ENCODE data around the gene OPTC.

The OPTC gene

DNA sequence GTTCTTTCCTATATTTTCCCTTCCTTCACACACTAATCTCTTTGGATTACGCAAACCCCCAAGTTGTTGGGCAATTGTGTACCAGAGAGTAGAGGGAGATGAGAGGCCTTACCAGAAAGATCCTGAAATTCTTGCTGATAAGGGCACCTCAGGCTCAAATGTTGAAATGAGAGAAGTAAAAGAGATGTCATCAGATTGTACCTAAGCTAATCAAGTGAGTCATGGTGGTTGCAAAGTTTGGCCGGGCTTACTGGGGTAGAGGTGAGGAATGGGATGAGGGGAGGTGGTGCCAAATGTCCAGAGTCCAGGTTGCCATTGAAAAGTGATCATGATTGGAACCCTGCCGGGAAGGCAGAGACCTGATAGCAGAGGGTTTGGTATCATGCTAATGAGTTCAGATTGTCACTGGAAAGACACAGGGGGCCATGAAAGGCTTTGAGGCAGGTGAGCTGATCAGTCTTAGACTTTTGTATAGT lies 43.1 kb downstream of the OPTC start:
- DNase-seq (ENCODE audit: low spot score): no peak

DNA sequence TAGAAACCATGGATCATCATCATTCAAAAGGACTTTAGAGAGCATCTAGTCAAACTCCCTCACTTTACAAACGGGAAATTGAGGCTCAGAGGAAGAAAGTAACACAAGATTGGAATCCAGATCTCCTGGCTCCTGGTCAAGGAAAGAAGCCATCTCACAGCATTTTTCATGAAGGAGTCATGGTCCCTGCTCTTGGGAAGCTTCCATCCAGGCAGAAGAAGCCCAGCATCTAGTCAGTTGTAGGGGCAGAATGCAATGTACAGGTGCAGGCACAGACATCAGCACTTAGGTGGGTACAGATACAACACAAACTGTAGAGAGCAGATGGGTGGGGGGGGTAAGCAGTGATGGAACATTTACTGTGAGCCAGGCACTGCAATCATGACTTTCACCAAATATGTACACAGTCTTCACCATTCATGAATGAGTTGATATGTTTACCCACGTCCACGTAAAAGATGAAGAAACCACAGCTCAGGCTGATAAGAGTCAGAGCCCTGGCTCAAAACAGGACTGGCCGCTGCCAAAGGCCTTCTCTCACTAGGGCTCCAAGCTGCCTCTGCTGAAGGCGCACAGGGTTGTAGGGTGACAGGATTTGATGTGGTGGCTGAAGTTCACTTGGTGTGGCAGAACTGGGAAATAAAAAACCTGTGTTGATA lies 44.0 kb downstream of the OPTC start:
- DNase-seq (ENCODE audit: low spot score): no peak

DNA sequence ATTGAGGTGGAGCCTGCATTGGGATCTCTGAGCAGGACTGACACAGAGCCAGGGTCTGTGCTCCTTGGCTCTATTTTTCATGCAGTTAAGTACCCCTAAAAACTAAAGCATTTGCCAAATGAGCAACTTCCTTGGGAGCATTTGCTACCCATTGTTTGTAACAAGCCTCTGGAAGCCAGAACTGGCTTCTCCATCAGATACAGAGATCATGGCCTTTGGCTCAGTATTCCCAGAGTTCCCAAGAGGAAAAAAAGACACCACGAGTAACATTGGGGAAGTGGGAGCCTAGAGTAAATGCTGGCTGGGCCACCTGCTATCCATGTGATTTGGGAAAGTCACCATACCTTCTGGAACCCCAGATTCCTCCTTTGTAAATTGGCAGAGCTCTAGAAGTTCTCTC lies 44.8 kb downstream of the OPTC start:
- no peak for DNase-seq (ENCODE audit: low spot score)

DNA sequence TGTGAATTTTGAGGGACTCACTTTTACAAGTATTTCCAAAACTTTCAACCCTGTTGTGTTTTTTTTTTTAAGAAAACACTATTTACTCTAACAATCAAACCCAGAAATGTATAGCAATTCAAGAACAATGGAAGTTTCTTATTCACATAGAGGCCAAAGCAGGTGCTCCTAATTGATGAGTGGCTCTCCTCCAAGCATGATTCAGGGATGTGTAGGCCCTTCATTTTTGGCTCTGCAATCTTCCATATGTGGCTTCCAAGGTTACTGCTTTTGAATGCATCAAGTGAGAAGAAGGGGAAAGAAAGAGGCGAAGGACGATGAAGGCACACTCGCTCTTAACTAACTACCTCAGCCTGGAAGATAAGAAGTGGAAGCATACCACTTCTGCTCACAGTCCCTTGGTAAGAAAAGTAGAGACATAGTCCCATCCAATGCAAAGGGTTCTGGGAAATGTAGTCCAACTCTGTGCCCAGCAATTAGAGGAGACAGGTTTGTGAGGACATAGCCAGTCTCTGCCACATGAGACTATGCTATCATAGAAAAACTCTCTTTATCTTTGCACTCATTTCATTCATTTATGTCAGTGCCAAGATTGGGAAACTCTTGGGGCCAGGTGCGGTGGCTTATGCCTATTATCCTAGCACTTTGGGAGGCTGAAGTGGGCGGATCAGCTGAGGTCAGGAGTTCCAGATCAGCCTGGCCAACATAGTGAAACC lies 46.0 kb downstream of the OPTC start:
- DNase-seq (ENCODE audit: low spot score): no peak

DNA sequence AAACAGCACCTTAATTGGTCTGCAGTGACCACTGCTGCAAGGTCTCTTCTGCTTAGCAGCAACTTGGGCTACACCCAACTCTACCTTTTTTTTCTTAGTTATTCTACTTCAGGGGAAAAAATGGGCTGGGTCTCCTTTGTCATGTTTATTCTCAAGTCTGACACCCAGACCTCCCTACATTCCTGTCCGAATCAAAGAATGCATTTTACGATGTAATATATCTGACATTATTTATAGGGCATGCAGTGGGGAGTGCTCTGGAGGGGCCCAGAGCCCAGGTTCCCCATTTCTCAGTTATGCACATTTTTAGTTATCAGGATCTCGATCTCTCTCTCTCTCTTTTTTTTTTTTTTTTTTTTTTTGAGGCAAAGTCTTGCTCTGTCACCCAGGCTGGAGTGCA lies 50.5 kb downstream of the OPTC start:
- DNase-seq (ENCODE audit: low spot score): no peak

DNA sequence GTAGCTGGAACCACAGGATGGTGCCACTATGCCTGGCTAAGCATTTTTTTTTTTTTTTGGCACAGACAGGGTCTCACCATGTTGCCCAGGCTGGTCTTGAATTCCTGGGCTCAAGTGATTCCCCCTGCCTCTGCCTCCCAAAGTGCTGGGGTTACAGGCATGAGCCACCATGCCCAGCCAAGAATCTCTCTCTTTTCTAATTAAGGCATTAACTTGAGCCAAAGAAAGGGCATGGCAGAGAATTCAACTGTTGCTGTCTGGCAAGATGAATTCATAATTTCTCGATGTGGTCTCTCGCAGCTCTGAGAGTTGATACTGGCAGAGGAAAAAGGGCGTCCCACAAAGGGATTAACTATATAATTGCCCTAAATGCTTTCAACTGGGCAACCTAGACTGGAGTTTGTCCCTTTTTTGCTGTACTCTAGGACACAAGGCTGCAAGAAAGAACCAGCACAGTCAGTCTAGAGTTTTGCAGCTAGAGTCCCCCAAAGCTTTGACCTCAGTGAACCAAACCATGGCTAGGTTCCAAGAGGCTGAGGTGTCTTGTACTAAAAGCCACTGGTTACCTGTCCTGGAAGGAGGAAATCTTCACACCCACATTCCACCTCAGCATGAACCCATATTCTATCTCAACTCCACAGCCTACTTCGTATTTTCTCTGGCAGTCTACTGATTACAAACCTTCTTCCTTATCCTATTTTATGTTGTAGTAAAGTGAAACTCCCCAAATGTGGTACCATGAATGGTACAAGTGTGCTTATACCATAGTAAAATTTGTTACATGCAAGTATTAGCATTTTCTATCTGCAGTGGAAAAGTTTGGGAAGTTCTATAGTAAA lies 51.2 kb downstream of the OPTC start:
- no peak for DNase-seq (ENCODE audit: low spot score)

DNA sequence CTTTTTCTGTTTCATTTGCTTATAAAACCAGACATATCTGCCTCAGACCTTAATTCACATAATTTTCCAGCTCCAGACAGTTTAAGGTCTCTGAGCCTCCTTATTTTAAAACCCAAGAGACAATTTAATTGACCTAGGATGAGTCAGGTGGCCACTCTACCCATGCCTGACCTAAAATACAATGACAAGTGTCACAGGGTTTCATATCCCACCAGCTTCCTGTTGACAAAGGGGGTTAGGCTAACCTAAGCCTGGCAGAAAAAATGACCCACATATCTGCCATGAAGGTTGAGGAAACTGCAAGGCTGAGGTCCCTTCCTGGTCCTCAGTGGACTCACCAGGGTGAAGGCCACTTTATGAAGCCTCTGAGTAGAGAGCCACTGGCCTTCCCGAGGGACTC lies 52.3 kb downstream of the OPTC start:
- DNase-seq (ENCODE audit: low spot score): no peak

DNA sequence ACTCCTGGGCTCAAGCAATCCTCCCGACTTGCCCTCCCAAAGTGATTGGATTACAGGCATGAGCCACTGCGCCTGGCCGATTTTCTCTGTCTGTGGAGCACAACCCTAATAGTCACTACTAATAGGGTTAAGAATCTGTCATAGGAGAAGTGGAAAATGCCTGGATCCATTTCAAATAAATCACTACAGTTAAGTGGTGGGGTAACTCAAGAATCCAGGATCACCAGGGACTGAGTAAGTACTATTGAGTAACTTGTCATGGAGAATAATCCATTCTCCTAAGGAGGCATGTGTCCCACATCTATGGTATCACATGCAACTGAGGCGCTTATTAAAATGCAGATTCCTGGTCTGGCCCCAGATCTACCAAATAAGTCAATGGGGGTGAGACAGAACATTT lies 53.2 kb downstream of the OPTC start:
- DNase-seq (ENCODE audit: low spot score): no peak

DNA sequence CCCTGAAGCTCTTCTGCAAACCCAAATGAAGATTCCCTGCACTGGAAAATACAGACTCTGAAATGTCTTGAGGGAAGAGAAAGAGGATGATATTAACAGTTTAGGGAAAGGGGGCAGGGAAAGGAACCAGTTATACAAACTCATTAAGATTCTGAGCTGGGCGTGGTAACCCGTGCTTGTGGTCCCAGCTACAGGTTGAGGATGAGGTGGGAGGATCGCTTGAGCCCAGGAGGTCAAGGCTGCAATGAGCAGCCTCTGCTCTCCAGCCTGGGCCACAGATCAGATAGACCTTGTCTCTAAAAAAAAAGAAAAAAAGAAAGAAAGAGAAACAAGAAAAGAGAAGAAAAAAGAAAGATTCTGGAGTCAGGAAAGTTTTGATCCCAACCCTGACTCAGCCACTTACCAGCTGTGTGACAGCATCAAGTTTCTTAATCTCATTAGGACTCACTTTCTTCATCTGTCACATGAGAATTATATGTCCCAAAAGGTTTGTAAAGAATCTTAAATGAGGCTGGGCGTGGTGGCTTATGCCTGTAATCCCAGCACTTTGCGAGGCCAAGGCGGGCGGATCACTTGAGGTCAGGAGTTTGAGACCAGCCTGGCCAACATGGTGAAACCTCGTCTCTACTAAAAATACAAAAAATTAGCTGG lies 53.9 kb downstream of the OPTC start:
- no peak for DNase-seq (ENCODE audit: low spot score)

DNA sequence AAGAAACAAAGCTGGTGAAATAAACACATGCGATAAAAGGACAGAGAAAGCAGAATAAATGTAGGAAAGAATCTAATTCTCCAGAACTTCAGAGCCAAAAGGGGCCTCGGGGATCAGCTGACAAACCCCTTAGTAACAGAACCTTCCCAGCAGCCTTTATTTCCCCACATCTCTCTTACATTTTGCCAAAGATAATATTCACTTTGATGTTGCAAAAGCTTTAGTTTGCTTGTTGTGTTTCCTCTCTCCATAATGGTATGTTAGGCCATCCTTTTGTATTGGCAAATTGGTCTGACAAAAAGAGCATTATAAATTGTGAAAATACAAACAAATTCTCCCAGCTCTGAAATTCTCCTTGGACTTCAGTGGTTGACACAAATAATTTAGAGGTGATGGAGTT lies 54.9 kb downstream of the OPTC start:
- no peak for DNase-seq (ENCODE audit: low spot score)

DNA sequence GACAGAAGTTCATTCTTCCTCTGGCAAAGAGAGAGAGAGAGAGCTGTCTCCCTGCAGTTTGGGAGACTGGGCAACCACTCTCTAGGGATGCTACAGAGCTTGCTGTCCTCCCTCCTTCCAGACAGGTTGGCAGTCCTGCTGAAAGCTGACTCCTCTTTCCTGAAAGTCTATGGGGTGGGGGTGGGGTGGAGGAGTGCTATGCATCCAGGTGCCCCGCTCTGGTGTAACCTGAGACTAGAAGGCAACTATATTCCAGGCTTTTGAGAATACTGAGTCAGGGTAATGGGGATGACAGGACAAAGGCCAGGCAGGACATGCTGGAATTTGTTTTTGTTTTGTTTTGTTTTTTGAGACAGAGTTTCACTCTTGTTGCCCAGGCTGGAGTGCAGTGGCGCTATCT lies 55.4 kb downstream of the OPTC start:
- DNase-seq (ENCODE audit: low spot score): no peak

DNA sequence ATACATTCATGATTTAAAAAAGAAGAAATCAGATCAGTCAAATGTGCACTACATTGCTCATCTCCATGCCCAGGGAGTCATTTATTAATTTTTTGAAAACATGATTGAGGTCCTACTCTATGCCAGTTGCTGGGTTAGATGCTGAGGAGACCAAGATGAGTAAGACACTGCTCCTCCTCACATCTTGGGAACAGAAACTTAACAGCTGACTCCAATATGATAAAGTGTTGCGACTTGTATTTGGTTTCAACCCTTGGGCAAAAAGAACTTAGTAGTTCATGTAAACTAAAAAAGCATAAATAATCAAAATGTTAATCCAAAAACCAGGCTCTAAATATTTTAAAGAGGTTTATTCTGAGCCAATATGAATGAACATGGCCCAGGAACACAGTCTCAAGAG lies 56.9 kb downstream of the OPTC start:
- DNase-seq (ENCODE audit: low spot score): no peak

DNA sequence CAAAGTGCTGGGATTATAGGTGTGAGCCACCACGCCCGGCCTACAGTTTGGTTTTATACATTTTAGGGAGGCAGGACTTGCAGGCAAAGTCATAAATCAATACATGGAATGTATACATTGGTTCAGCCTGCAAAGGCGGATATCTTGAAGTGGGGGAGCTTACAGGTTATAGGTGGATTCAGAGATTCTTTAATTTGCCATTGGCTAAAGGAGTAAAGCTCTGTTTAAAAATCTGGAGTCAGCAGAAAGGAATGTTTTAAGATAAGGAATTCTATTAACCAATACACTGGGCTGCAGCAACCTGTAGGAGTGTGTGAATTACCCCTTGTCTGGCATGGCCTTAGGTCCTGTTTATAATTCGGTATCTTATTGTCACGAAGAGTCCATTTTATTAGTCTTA lies 57.6 kb downstream of the OPTC start:
- DNase-seq (ENCODE audit: low spot score): no peak

DNA sequence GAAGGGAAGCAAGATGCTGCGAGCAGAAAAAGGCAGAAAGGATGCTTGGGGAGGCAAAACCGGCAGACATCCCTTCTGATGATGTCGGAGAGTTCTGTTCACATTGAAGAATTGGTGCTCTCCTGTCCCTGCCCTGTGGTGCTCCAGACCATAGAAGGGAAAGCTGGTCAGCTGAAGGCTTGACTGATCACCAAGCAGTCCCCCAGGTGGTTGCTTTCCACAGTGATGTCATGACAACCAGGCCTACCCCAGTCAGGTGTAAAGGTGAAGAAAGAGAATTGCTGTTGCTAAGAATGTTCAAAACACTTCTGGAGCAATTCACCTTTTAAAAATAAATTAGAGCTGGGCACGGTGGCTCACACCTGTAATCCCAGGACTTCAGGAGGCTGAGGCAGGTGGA lies 59.5 kb downstream of the OPTC start:
- no peak for DNase-seq (ENCODE audit: low spot score)

DNA sequence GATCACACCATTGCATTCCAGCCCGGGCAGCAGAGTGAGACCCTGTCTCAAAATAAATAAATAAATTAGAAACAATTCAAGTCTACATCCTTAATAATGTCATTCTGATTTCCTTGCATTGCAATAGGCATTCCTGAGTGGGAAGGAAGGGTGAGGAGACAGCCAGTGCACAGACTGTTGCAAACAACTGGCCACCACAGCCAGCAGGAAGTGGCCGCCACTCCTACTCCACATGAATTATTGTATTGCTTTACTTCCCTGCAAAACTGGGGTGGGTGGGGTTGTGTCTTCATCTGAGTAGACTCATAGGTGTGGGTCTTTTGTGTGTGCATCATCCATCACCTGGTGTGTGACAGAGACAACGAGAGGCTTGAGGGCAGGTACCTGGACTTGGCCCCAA lies 60.1 kb downstream of the OPTC start:
- DNase-seq (ENCODE audit: low spot score): no peak

DNA sequence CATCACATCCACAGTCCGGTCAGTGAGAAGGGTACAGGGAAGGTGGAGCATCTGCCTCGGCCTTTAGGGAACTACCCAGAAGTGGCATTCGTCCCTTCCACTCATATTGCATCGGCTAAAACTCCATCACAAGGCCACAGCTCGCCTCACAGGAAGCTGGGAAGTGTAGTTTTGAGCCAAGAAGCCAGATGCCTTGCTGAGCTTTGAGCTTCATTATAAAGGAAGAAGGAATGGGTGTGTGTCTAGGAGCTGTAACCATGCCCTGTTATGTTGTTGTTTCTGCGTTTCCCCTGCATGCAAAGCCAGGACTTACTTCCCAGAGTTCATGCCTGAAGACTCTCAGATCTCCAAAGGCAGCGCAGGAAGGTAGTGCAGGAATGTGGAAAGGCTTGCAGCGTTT lies 61.1 kb downstream of the OPTC start:
- no peak for DNase-seq (ENCODE audit: low spot score)

DNA sequence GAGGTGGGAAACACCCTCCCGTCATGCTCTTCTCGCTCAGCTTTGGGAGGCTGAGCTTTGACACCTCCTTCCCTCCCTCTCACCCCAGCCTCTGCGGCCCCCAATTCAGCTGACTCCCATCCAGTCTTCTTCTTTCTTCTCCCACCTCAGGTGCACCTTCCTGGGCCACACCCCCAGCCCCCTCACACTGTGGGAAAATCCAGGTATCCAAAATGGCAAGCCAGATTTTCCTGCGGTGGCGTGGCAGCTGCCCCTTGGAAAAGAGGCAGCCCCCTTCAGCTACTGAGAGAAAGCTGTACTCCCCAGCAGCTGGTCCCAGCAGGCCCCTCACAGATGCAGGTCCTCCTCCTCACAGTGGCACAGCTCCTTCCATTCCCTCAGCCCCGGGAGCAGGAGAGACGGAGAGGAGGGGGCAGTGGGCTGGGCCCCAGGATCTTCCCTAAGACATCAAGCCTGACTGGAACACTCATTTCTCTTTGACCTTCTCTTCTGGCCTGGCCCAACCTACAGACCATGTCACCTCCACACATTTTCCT lies 61.6 kb downstream of the OPTC start:
- no peak for DNase-seq (ENCODE audit: low spot score)

DNA sequence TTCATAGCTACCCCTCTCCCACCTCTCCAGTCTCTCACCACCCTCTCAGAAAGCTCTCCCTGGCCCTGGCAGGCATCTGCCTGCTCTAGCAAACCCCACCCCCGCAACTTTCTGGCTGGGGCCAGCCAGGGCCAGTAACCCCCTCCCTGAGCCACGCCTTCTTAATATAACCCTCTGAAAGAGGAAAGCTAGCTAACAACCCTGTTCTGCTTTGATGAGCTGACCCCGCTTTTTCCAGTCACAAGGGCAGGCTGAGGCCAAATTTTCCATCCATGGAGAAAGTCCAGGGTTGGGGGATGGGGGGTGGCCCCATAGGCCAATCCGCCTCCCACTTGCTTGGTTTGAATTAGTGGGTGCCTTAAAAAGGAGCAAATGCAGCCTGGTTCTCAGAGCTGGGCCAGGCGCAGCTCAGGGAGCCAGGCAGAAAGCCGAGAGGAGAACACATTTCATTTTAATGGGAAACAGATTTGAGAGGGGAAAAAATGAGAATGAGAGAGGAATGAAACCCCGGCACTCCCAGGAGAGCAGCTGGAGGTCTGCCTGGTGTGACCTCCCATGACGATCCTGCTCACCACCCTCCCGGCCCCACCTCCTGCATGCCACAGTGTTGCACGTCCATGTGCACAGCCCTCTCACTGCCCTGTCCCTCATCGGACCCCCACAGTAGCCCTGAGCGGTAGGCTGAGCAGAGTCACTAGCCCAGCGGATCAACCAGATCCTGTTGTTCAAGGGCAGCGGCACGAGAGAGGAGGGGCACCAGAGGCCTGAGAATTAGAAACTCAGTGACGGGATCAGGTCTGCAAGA lies 62.3 kb downstream of the OPTC start:
- no peak for DNase-seq (ENCODE audit: low spot score)

DNA sequence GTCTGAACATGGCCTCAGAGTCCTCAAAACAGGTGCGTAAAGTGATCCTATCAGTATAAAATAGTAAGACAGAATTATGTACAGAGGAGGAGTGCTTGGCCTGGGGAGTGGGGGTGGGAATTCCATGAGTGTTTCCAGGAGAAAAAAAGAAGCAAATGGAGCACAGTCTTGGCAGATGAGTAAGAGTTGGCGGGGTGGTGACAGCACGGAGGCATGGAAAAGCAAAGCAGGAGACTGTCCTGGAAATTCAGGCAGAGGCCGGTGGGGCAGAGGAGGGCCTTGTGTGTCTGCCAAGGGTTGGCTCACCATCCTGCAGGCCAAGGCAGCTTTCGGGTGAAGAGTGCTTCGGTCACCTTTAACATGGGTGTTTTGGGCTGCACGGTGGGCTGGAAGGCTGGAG lies 63.4 kb downstream of the OPTC start:
- DNase-seq (ENCODE audit: low spot score): no peak

DNA sequence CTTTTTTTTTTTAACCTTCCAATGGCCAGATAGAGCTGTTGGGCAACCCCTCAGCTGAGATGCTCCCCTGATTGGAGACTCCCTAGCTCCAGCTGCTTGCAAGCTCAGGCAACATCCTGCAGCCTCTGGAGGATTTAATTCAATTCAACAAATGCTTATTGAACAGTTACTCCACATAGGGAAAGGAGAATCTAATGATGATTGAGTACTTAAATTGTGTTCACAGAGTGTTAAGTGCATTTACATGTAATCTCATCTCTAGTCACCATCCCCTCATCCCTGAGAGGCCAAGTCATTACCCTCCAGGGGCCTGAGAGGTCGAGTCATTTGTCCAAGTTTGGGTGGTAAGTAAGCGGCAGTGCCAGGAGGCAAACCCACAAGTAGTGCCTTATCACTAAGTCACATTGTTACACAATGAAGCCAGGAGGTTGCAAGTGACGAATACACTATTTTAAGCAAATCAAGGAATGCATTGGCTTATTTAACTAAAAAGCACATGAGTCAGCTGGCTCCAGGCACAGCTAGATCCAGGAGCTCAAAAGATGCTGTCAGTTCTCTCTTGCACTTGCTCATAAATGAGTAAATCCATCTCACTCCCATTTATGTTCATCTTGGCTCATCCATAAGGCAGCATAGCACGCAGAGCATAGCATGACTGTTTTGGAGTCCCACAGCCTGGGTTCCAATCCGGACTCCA lies 64.3 kb downstream of the OPTC start:
- DNase-seq (ENCODE audit: low spot score): no peak
